GM19025 (cell line): ENCODE data around the gene MMP14.
A peak's percentile ranks its signal among the peaks of the same experiment; 100 is the strongest.
"Not testable (repeated sequence)": the region's sequence is repeated elsewhere in the genome, so short reads cannot be mapped to it uniquely, and the experiment has no call there.

Experiments used
- ATAC-seq: cut with Tn5 transposase; IDR thresholded peaks from one replicate; pipeline ENCODE4 v1.9.1; 2021; ENCODE audit warnings: mild to moderate bottlenecking, low read depth, moderate library complexity; ENCODE audit not compliant: unreplicated experiment

Gene MMP14

GRCh38 chr14:22836301-22837113 lies at the start of gene MMP14:
MMP14 (plus strand) TSS chr14:22836585; CDS start chr14:22836818, 233 bp downstream.
- ATAC-seq: no peak

- ATAC-seq: no peak
These were observed 49.7 kb upstream of the MMP14 start for GRCh38 chr14:22786685-22787084.

GRCh38 chr14:22791301-22791700 lies 45.1 kb upstream of the MMP14 start:
- no peak for ATAC-seq

- ATAC-seq: no peak
These were observed 44.2 kb upstream of the MMP14 start for GRCh38 chr14:22792158-22792557.

GRCh38 chr14:22793550-22793949 lies 42.8 kb upstream of the MMP14 start:
- not testable (repeated sequence) for ATAC-seq

GRCh38 chr14:22793976-22794375 lies 42.4 kb upstream of the MMP14 start:
- no peak for ATAC-seq

GRCh38 chr14:22794551-22794951 lies 41.8 kb upstream of the MMP14 start:
- no peak for ATAC-seq

GRCh38 chr14:22796087-22796707 lies 40.2 kb upstream of the MMP14 start:
- ATAC-seq: peak; percentile 55

- no peak for ATAC-seq
These were observed 39.1 kb upstream of the MMP14 start for GRCh38 chr14:22797017-22797917.

- no peak for ATAC-seq
These were observed 37.9 kb upstream of the MMP14 start for GRCh38 chr14:22798528-22798927.

GRCh38 chr14:22800346-22800745 lies 36.0 kb upstream of the MMP14 start:
- ATAC-seq: no peak

- ATAC-seq: no peak
These were observed 34.7 kb upstream of the MMP14 start for GRCh38 chr14:22801716-22802115.

- peak; percentile 39 for ATAC-seq
These were observed 33.3 kb upstream of the MMP14 start for GRCh38 chr14:22802860-22803686.

GRCh38 chr14:22803687-22803974 lies 32.8 kb upstream of the MMP14 start:
- peak; percentile 25 for ATAC-seq

- ATAC-seq: not testable (repeated sequence)
These were observed 31.1 kb upstream of the MMP14 start for GRCh38 chr14:22805235-22805634.

- ATAC-seq: no peak
These were observed 28.8 kb upstream of the MMP14 start for GRCh38 chr14:22807432-22808087.

- ATAC-seq: no peak
These were observed 27.8 kb upstream of the MMP14 start for GRCh38 chr14:22808388-22809209.

- ATAC-seq: no peak
These were observed 24.7 kb upstream of the MMP14 start for GRCh38 chr14:22811722-22812121.

GRCh38 chr14:22812744-22813143 lies 23.6 kb upstream of the MMP14 start:
- ATAC-seq: no peak
